Right renal pelvis (tissue), 4 donors: ENCODE results near the gene GLI3. TPM values are rescaled to one million over a fixed set of nuclear protein-coding genes. Genes with fewer than 3 reads are reported as not detected.

Experiments
- DNase-seq, 4 donors: peaks; one replicate each; pipeline ENCODE4 v3.0.0-alpha.2; 2013; ENCODE audit warnings: low read depth in 4 of 4, low spot score in 3 of 4, missing footprints in 1 of 4
- polyA plus RNA-seq, 4 donors: library from polyadenylated mRNA; unstranded; fragments of 120-200 nt; gene quantifications; one replicate each; pipeline ENCODE4 v1.2.1, GENCODE V29; 2013; ENCODE audit not compliant: insufficient read length in 4 of 4

GLI3 gene
- polyA plus RNA-seq, 4 donors: 13.6 to 17.3 (median 15.1) TPM

- DNase-seq: peak in 3 of 4 donors; percentile 50 to 78 (median 71)
Measured at GRCh38 chr7:42091461-42092291, 145.3 kb downstream of the GLI3 start.

- no peak for DNase-seq
Measured at GRCh38 chr7:42090806-42091205, 146.2 kb downstream of the GLI3 start.

- DNase-seq: no peak
Measured at GRCh38 chr7:42090056-42090455, 147.0 kb downstream of the GLI3 start.

- no peak for DNase-seq
Measured at GRCh38 chr7:42087616-42088015, 149.4 kb downstream of the GLI3 start.

- DNase-seq: no peak
Measured at GRCh38 chr7:42085531-42085930, 151.5 kb downstream of the GLI3 start.

GRCh38 chr7:42084263-42084662 lies 152.7 kb downstream of the GLI3 start:
- no peak for DNase-seq

GRCh38 chr7:42083284-42083683 lies 153.7 kb downstream of the GLI3 start:
- DNase-seq: no peak

GRCh38 chr7:42082144-42082543 lies 154.9 kb downstream of the GLI3 start:
- DNase-seq: no peak

- DNase-seq: no peak
Measured at GRCh38 chr7:42081671-42082070, 155.3 kb downstream of the GLI3 start.

- peak in 1 of 4 donors; percentile 26 for DNase-seq
Measured at GRCh38 chr7:42080841-42081586, 156.0 kb downstream of the GLI3 start.

GRCh38 chr7:42077271-42078135 lies 159.5 kb downstream of the GLI3 start:
- DNase-seq: no peak

GRCh38 chr7:42076870-42077269 lies 160.1 kb downstream of the GLI3 start:
- no peak for DNase-seq

- no peak for DNase-seq
Measured at GRCh38 chr7:42075418-42075817, 161.6 kb downstream of the GLI3 start.

GRCh38 chr7:42074076-42074475 lies 162.9 kb downstream of the GLI3 start:
- DNase-seq: no peak

- no peak for DNase-seq
Measured at GRCh38 chr7:42071372-42072261, 165.4 kb downstream of the GLI3 start.

GRCh38 chr7:42070068-42070467 lies 166.9 kb downstream of the GLI3 start:
- DNase-seq: no peak

GRCh38 chr7:42069590-42069989 lies 167.4 kb downstream of the GLI3 start:
- no peak for DNase-seq

GRCh38 chr7:42068554-42069280 lies 168.3 kb downstream of the GLI3 start:
- DNase-seq: peak in 1 of 4 donors; percentile 43

- DNase-seq: no peak
Measured at GRCh38 chr7:42065942-42066341, 171.1 kb downstream of the GLI3 start.
